HG03432 (cell line): ENCODE data around the gene MEGF10.

Experiments used
- ATAC-seq: cut with Tn5 transposase; IDR thresholded peaks from one replicate; pipeline ENCODE4 v1.9.1; 2021; ENCODE audit warnings: mild to moderate bottlenecking, moderate library complexity; ENCODE audit not compliant: unreplicated experiment

Gene MEGF10

GRCh38 chr5:127409246-127409917 lies 118.8 kb downstream of the MEGF10 start:
- no peak for ATAC-seq

GRCh38 chr5:127409921-127410675 lies 119.5 kb downstream of the MEGF10 start:
- no peak for ATAC-seq

GRCh38 chr5:127410959-127411358 lies 120.4 kb downstream of the MEGF10 start:
- ATAC-seq: peak; percentile 83

GRCh38 chr5:127411381-127411780 lies 120.8 kb downstream of the MEGF10 start:
- ATAC-seq: no peak

- no peak for ATAC-seq
These were observed 122.1 kb downstream of the MEGF10 start for GRCh38 chr5:127412698-127413097.

- ATAC-seq: no peak
These were observed 124.4 kb downstream of the MEGF10 start for GRCh38 chr5:127415034-127415433.

- ATAC-seq: no peak
These were observed 126.3 kb downstream of the MEGF10 start for GRCh38 chr5:127416906-127417305.

- ATAC-seq: no peak
These were observed 126.9 kb downstream of the MEGF10 start for GRCh38 chr5:127417528-127417927.

- no peak for ATAC-seq
These were observed 127.8 kb downstream of the MEGF10 start for GRCh38 chr5:127418367-127418766.

GRCh38 chr5:127418974-127419682 lies 128.5 kb downstream of the MEGF10 start:
- no peak for ATAC-seq

- ATAC-seq: no peak
These were observed 129.2 kb downstream of the MEGF10 start for GRCh38 chr5:127419683-127420257.

- no peak for ATAC-seq
These were observed 130.2 kb downstream of the MEGF10 start for GRCh38 chr5:127420758-127421157.

GRCh38 chr5:127421471-127421870 lies 130.9 kb downstream of the MEGF10 start:
- ATAC-seq: no peak

GRCh38 chr5:127423173-127423798 lies 132.7 kb downstream of the MEGF10 start:
- ATAC-seq: peak; percentile 79

- ATAC-seq: no peak
These were observed 134.4 kb downstream of the MEGF10 start for GRCh38 chr5:127425037-127425436.

- ATAC-seq: no peak
These were observed 135.3 kb downstream of the MEGF10 start for GRCh38 chr5:127425868-127426267.

GRCh38 chr5:127426661-127427060 lies 136.1 kb downstream of the MEGF10 start:
- no peak for ATAC-seq

- no peak for ATAC-seq
These were observed 137.7 kb downstream of the MEGF10 start for GRCh38 chr5:127428276-127428675.

- no peak for ATAC-seq
These were observed 138.2 kb downstream of the MEGF10 start for GRCh38 chr5:127428748-127429147.

GRCh38 chr5:127429928-127430327 lies 139.3 kb downstream of the MEGF10 start:
- no peak for ATAC-seq

GRCh38 chr5:127430627-127431026 lies 140.0 kb downstream of the MEGF10 start:
- no peak for ATAC-seq
